ENCODE results near the gene TSR3.
"Not testable (repeated sequence)": the region's sequence is repeated elsewhere in the genome, so short reads cannot be mapped to it uniquely, and the experiment has no call there.

TSR3 gene

GRCh38 chr16:1330260-1330914 is 21.3 kb downstream of the TSR3 start:
- Mint-ChIP-seq H3K27ac (no peak overlapping the region), H3K27me3 (peaks cover 18% of the 10 kb centered on the region), H3K9me3 (no peaks in the 10 kb centered on the region), H3K4me1 (peaks cover 40% of the 10 kb centered on the region), H3K36me3 (no peaks in the 10 kb centered on the region), H3K4me3 (no peak overlapping the region)
- ATAC-seq, result no peak

GRCh38 chr16:1328961-1329360 is 22.7 kb downstream of the TSR3 start:
- H3K9me3 Mint-ChIP-seq, H3K4me3 Mint-ChIP-seq, H3K27ac Mint-ChIP-seq, H3K36me3 Mint-ChIP-seq, ATAC-seq: not testable (repeated sequence)
- H3K4me1 Mint-ChIP-seq, result peaks cover 29% of the 10 kb centered on the region
- peaks cover 18% of the 10 kb centered on the region for H3K27me3 Mint-ChIP-seq

GRCh38 chr16:1328136-1328535 is 23.5 kb downstream of the TSR3 start:
- H3K36me3 Mint-ChIP-seq, result peaks cover 16% of the 10 kb centered on the region
- H3K27ac Mint-ChIP-seq, H3K4me3 Mint-ChIP-seq, H3K9me3 Mint-ChIP-seq, ATAC-seq: not testable (repeated sequence)
- peaks cover 18% of the 10 kb centered on the region for H3K27me3 Mint-ChIP-seq
- peaks cover 29% of the 10 kb centered on the region for H3K4me1 Mint-ChIP-seq

GRCh38 chr16:1327619-1327947 is 24.1 kb downstream of the TSR3 start:
- H3K4me3 Mint-ChIP-seq, result no peak overlapping the region
- H3K27ac Mint-ChIP-seq, result peak overlapping the region; percentile 80
- H3K4me1 Mint-ChIP-seq, result peaks cover 26% of the 10 kb centered on the region
- peaks cover 16% of the 10 kb centered on the region for H3K36me3 Mint-ChIP-seq
- no peaks in the 10 kb centered on the region for H3K9me3 Mint-ChIP-seq
- ATAC-seq, result no peak
- peaks cover 15% of the 10 kb centered on the region for H3K27me3 Mint-ChIP-seq

GRCh38 chr16:1326946-1327618 is 24.6 kb downstream of the TSR3 start:
- Mint-ChIP-seq H3K4me3 (peak overlapping the region; percentile 66), H3K4me1 (peaks cover 21% of the 10 kb centered on the region), H3K9me3 (no peaks in the 10 kb centered on the region), H3K36me3 (peaks cover 16% of the 10 kb centered on the region), H3K27me3 (peaks cover 10% of the 10 kb centered on the region), H3K27ac (peak overlapping the region; percentile 80)
- ATAC-seq, result peak; percentile 18

GRCh38 chr16:1326391-1326790 is 25.3 kb downstream of the TSR3 start:
- Mint-ChIP-seq H3K27me3 (peaks cover 5% of the 10 kb centered on the region), H3K9me3 (no peaks in the 10 kb centered on the region), H3K36me3 (peaks cover 16% of the 10 kb centered on the region), H3K4me3 (peak overlapping the region; percentile 66), H3K27ac (peak overlapping the region; percentile 80), H3K4me1 (peaks cover 14% of the 10 kb centered on the region)
- peak; percentile 75 for ATAC-seq

- peak overlapping the region; percentile 80 for H3K27ac Mint-ChIP-seq
- peak; percentile 58 for ATAC-seq
Measured at GRCh38 chr16:1325673-1326371, 25.9 kb downstream of the TSR3 start.

GRCh38 chr16:1325261-1325660 is 26.4 kb downstream of the TSR3 start:
- H3K27me3 Mint-ChIP-seq, result no peaks in the 10 kb centered on the region
- H3K9me3 Mint-ChIP-seq, result no peaks in the 10 kb centered on the region
- no peak overlapping the region for H3K4me3 Mint-ChIP-seq
- H3K4me1 Mint-ChIP-seq, result peaks cover 10% of the 10 kb centered on the region
- peak overlapping the region; percentile 80 for H3K27ac Mint-ChIP-seq
- no peak for ATAC-seq
- H3K36me3 Mint-ChIP-seq, result peaks cover 20% of the 10 kb centered on the region

More at GRCh38 chr16:1325673-1326371, 25.9 kb downstream of the TSR3 start:
- H3K27me3 Mint-ChIP-seq, result no peaks in the 10 kb centered on the region
- H3K36me3 Mint-ChIP-seq, result peaks cover 16% of the 10 kb centered on the region
- peaks cover 10% of the 10 kb centered on the region for H3K4me1 Mint-ChIP-seq
- no peaks in the 10 kb centered on the region for H3K9me3 Mint-ChIP-seq
- H3K4me3 Mint-ChIP-seq, result peak overlapping the region; percentile 52

GRCh38 chr16:1324286-1324826 is 27.3 kb downstream of the TSR3 start:
- no peak overlapping the region for H3K4me3 Mint-ChIP-seq
- no peak for ATAC-seq
- no peaks in the 10 kb centered on the region for H3K9me3 Mint-ChIP-seq
- peak overlapping the region; percentile 40 for H3K27ac Mint-ChIP-seq
- H3K36me3 Mint-ChIP-seq, result peaks cover 28% of the 10 kb centered on the region
- H3K27me3 Mint-ChIP-seq, result no peaks in the 10 kb centered on the region
- peaks cover 10% of the 10 kb centered on the region for H3K4me1 Mint-ChIP-seq

- Mint-ChIP-seq H3K9me3 (no peaks in the 10 kb centered on the region), H3K4me3 (no peak overlapping the region), H3K4me1 (peaks cover 10% of the 10 kb centered on the region), H3K27me3 (no peaks in the 10 kb centered on the region), H3K36me3 (peaks cover 34% of the 10 kb centered on the region), H3K27ac (peak overlapping the region; percentile 40)
- ATAC-seq, result no peak
Measured at GRCh38 chr16:1323296-1324239, 28.1 kb downstream of the TSR3 start.

GRCh38 chr16:1322407-1322806 is 29.3 kb downstream of the TSR3 start:
- peaks cover 17% of the 10 kb centered on the region for H3K4me1 Mint-ChIP-seq
- no peaks in the 10 kb centered on the region for H3K9me3 Mint-ChIP-seq
- no peak overlapping the region for H3K27ac Mint-ChIP-seq
- H3K36me3 Mint-ChIP-seq, result peaks cover 45% of the 10 kb centered on the region
- no peaks in the 10 kb centered on the region for H3K27me3 Mint-ChIP-seq
- no peak for ATAC-seq
- H3K4me3 Mint-ChIP-seq, result no peak overlapping the region

GRCh38 chr16:1320658-1321240 is 30.9 kb downstream of the TSR3 start:
- Mint-ChIP-seq H3K9me3 (no peaks in the 10 kb centered on the region), H3K36me3 (peaks cover 60% of the 10 kb centered on the region), H3K4me3 (no peak overlapping the region), H3K27me3 (no peaks in the 10 kb centered on the region), H3K27ac (no peak overlapping the region), H3K4me1 (peaks cover 6% of the 10 kb centered on the region)
- ATAC-seq, result no peak

- no peaks in the 10 kb centered on the region for H3K27me3 Mint-ChIP-seq
Measured at GRCh38 chr16:1320097-1320496, 31.6 kb downstream of the TSR3 start.

GRCh38 chr16:1319041-1319440 is 32.6 kb downstream of the TSR3 start:
- Mint-ChIP-seq H3K36me3 (peaks cover 64% of the 10 kb centered on the region), H3K4me3 (no peak overlapping the region), H3K27ac (no peak overlapping the region), H3K27me3 (no peaks in the 10 kb centered on the region), H3K9me3 (no peaks in the 10 kb centered on the region), H3K4me1 (peaks cover 12% of the 10 kb centered on the region)
- no peak for ATAC-seq

More at GRCh38 chr16:1320097-1320496, 31.6 kb downstream of the TSR3 start:
- H3K36me3 Mint-ChIP-seq, result peaks cover 64% of the 10 kb centered on the region
- no peaks in the 10 kb centered on the region for H3K9me3 Mint-ChIP-seq
- ATAC-seq, result no peak
- H3K4me1 Mint-ChIP-seq, result peaks cover 6% of the 10 kb centered on the region
- no peak overlapping the region for H3K27ac Mint-ChIP-seq
- no peak overlapping the region for H3K4me3 Mint-ChIP-seq
